Measurements from ENCODE around the gene PTH.

DNA sequence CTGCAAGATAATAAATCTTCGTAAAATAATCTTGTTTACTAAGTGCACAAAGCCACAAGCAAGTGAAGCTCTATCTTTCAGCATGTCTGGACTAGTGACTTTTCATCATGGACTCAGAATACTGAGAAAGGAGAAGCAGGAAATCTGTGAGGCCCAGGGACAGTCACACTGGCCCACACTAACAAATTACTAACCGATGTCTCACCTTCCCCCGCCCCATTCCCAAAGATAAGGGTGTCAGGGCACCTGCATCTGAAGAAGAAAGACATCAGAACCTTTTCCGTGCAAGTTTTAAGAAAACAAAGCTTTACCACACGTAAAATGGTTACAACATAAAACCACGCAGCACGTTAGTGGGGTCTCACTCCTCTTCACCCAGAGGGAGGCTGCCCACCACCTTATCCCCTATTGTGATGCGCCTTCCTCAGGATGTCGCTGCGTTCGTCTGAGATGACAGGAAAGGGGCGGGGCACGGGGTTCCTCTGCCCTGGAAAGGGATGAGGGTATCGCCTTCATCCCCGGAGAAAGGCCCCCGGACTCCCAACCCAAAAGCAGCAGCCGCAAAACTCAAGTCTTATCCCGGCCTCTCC lies 33.4 kb downstream of the PTH start:
- no peak for TF ChIP-seq SP1 (IDR thresholded peaks at IDR 0.05)
- TF ChIP-seq, protein P1, sequence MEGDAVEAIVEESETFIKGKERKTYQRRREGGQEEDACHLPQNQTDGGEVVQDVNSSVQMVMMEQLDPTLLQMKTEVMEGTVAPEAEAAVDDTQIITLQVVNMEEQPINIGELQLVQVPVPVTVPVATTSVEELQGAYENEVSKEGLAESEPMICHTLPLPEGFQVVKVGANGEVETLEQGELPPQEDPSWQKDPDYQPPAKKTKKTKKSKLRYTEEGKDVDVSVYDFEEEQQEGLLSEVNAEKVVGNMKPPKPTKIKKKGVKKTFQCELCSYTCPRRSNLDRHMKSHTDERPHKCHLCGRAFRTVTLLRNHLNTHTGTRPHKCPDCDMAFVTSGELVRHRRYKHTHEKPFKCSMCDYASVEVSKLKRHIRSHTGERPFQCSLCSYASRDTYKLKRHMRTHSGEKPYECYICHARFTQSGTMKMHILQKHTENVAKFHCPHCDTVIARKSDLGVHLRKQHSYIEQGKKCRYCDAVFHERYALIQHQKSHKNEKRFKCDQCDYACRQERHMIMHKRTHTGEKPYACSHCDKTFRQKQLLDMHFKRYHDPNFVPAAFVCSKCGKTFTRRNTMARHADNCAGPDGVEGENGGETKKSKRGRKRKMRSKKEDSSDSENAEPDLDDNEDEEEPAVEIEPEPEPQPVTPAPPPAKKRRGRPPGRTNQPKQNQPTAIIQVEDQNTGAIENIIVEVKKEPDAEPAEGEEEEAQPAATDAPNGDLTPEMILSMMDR (IDR thresholded peaks at IDR 0.05; ENCODE audit: low read depth, low read length, missing input control): no peak
- TF ChIP-seq FOXA1 (IDR thresholded peaks at IDR 0.05): no peak
- TF ChIP-seq, protein P2, sequence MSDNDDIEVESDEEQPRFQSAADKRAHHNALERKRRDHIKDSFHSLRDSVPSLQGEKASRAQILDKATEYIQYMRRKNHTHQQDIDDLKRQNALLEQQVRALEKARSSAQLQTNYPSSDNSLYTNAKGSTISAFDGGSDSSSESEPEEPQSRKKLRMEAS (IDR thresholded peaks at IDR 0.05): no peak
- TF ChIP-seq RAD21 (IDR thresholded peaks at IDR 0.05): no peak
- TF ChIP-seq JUND (IDR thresholded peaks at IDR 0.05): no peak
- TF ChIP-seq YY1 (IDR thresholded peaks at IDR 0.05): no peak

Data from liver (tissue), 3 donors.